ENCODE results near the gene KDM5A. TPM values are rescaled to one million over a fixed set of nuclear protein-coding genes. Genes with fewer than 3 reads are reported as not detected.

KDM5A gene
- total RNA-seq, 4 donors from 2014 or later = 18.1 to 43.5 (median 25.5) TPM

DNA sequence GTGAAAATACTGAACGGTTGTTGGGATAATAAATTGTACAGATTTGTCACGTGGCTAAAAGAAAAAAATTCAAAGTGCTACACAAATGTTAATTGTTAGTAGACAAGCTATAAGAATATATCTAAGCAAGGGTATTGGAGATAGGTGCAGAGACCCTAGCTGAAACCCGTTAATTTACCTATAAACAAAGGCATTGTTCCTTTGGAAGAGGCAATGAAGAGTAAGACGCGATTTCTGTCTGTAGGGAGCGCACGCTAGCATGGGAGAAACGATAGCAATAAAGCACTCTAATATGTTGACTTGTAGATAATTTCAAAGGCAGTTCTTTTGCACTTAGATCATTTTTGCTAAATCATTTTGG is 12.9 kb upstream of the KDM5A start:
- TF ChIP-seq, protein P1, sequence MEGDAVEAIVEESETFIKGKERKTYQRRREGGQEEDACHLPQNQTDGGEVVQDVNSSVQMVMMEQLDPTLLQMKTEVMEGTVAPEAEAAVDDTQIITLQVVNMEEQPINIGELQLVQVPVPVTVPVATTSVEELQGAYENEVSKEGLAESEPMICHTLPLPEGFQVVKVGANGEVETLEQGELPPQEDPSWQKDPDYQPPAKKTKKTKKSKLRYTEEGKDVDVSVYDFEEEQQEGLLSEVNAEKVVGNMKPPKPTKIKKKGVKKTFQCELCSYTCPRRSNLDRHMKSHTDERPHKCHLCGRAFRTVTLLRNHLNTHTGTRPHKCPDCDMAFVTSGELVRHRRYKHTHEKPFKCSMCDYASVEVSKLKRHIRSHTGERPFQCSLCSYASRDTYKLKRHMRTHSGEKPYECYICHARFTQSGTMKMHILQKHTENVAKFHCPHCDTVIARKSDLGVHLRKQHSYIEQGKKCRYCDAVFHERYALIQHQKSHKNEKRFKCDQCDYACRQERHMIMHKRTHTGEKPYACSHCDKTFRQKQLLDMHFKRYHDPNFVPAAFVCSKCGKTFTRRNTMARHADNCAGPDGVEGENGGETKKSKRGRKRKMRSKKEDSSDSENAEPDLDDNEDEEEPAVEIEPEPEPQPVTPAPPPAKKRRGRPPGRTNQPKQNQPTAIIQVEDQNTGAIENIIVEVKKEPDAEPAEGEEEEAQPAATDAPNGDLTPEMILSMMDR (IDR thresholded peaks at IDR 0.05 in 4 of 5, conservative IDR thresholded peaks at IDR 0.05 in 1 of 5) = no peak
- TF ChIP-seq POLR2A (IDR thresholded peaks at IDR 0.05) = no peak
- ATAC-seq (no peak), DNase-seq (no peak)
- Histone ChIP-seq H3K4me1 (peaks cover 19% of the 10 kb centered on the region in 2 donors), H3K27me3 (no peaks in the 10 kb centered on the region), H3K9me3 (no peaks in the 10 kb centered on the region), H3K36me3 (peaks cover 0 to 3% of the 10 kb centered on the region in 2 donors), H3K27ac (peak overlapping the region; percentile 81 to 87 (median 82)), H3K4me3 (peak overlapping the region; percentile 70 to 80 (median 72))
- intact Hi-C loops (cut with DNase I; ENCODE audit: low total_unique reads) = loop anchor here (5.0 kb wide), 1 partner anchor 350 kb away; the partner anchor contains the start of gene WNK1
- in situ Hi-C loops (cut with MboI; ENCODE audit: low sequenced_read_pairs in 4 of 4) = no loop called here

DNA sequence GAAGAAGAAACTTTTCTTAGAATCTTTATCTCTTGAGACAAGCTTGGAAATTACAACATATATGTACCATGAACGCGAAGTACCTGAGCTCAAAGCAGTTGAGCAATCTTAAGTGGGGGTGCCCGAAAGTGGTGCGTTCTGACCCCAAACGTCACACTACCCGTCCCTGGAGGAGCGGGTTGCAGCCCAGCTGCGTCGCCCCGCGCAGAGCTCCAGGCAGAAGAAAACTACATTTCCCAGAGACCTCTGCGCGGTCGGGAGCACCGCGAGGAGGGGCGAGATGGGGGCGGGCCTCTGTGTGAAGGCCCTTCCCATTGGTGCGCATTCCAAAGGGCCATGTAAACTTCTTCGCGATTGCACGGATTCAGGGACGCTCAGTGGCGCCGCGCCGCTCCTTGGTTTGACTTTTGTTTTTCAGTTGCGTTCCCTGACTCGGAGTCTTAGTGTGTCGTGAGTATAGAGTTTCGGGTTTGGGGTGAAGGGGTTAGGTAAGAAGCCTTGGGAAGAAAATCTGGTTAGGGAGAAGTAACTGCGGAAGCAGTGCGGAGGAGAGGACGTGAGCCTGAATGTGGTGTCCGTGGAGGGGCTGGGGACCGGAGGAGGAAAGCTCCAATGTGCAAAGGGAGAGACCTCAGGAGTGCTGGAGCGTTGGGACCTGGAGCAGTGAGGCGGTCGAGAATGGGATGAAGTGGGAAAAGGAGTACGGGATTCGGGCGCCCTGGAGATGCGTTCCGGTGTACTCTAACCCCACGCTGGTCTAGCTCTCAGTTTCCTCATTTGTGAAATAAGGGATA is 12.3 kb upstream of the KDM5A start, which contains the start of gene CCDC77:
Gene CCDC77 (plus strand): TSS at position 410 of the 794 bp plus-strand sequence. CDS start 7,740 bp downstream, outside the sequence.
- Histone ChIP-seq H3K4me3 (peak within 1 kb of the TSS; percentile 70 to 80 (median 72)), H3K9me3 (no peaks in the 10 kb centered on the region), H3K4me1 (peaks cover 16 to 19% of the 10 kb centered on the region in 2 donors), H3K27ac (peak within 1 kb of the TSS; percentile 81 to 87 (median 82)), H3K36me3 (peaks cover 0 to 3% of the 10 kb centered on the region in 2 donors), H3K27me3 (no peaks in the 10 kb centered on the region)
- ATAC-seq (peak; percentile 99), DNase-seq (peak; percentile 88 to 92)
- in situ Hi-C loops (cut with MboI; ENCODE audit: low sequenced_read_pairs in 4 of 4) (no loop called here), intact Hi-C loops (cut with DNase I; ENCODE audit: low total_unique reads) (loop anchor here (1.0 to 5.0 kb wide), 2 partner anchors 12 to 351 kb away; partner anchors contain the start of genes KDM5A and WNK1)
- peak; percentile 20 to 63 for TF ChIP-seq POLR2A (IDR thresholded peaks at IDR 0.05)
- TF ChIP-seq, protein P1 (IDR thresholded peaks at IDR 0.05 in 4 of 5, conservative IDR thresholded peaks at IDR 0.05 in 1 of 5) = peak in 2 of 5 experiments; percentile 29 to 30

DNA sequence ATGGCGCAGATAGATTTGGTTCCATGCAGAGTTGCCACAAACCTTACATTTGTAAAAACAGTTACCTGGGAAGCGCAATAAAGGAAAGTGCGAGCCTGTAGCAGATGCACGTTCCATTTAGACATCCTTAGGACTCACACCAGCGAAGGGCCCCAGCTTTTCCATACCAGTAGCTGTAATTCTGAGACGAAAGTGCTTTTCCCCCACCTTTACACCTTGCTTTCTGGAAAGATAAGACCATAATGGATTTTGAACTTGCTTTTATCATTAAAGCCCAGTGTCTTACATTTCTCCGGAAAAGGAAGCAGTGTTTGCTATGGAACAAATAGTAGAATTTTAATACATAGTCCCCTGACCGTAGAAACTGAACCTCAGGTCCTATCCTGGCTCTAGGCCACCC is 11.7 kb upstream of the KDM5A start:
- Histone ChIP-seq H3K4me3 (peak overlapping the region; percentile 70 to 80 (median 72)), H3K27me3 (no peaks in the 10 kb centered on the region), H3K9me3 (no peaks in the 10 kb centered on the region), H3K27ac (peak overlapping the region; percentile 81 to 87 (median 82)), H3K4me1 (peaks cover 16 to 19% of the 10 kb centered on the region in 2 donors), H3K36me3 (no peaks in the 10 kb centered on the region)
- intact Hi-C loops (cut with DNase I; ENCODE audit: low total_unique reads) (loop anchor here (1.0 to 5.0 kb wide), 2 partner anchors 12 to 351 kb away; partner anchors contain the start of genes KDM5A and WNK1), in situ Hi-C loops (cut with MboI; ENCODE audit: low sequenced_read_pairs in 4 of 4) (no loop called here)
- DNase-seq (no peak), ATAC-seq (no peak)
- TF ChIP-seq POLR2A (IDR thresholded peaks at IDR 0.05) = no peak
- TF ChIP-seq, protein P1 (IDR thresholded peaks at IDR 0.05 in 4 of 5, conservative IDR thresholded peaks at IDR 0.05 in 1 of 5) = no peak

DNA sequence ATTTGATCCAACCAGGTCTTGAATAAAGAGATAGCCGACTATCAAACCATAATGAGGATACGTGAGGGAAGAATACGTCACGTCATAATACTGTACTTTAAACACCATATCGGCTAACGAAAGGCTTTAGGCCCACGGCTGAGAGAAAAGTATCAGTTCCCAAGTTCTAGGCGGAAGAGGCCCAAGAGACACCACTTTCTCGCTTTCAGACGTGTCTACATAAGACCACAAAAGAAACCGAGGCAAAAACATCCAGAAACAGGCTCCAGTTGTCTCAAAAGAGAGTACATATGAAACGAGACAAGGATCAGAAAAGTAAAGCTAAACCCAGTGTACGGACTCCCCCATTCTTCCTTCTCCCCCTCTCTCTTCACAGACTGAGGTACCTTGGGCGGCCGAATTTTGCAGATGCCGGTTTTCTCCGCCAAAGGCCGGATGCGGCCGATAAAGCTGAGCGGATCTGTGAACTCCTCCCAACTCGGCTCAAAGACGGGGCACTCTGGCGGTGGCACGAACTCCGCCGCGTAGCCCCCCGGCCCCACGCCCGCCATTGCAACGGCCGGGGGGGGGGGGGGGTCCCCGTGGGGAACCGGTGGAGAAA is 479 bp downstream of the KDM5A start:
- no peaks in the 10 kb centered on the region for H3K9me3 ChIP-seq
- DNase-seq (no peak), ATAC-seq (peak; percentile 26 to 27)
- peaks cover 37 to 39% of the 10 kb centered on the region in 2 donors for H3K4me1 ChIP-seq
- peak overlapping the region; percentile 91 to 95 (median 94) for H3K27ac ChIP-seq
- H3K4me3 ChIP-seq = peak overlapping the region; percentile 89 to 98 (median 92)
- in situ Hi-C loops (cut with MboI; ENCODE audit: low sequenced_read_pairs in 4 of 4) (no loop called here), intact Hi-C loops (cut with DNase I; ENCODE audit: low total_unique reads) (loop anchor here (1.0 kb wide), 1 partner anchor 13 kb away; the partner anchor contains the start of gene CCDC77)
- TF ChIP-seq, protein P1 (IDR thresholded peaks at IDR 0.05 in 4 of 5, conservative IDR thresholded peaks at IDR 0.05 in 1 of 5) = no peak
- TF ChIP-seq POLR2A (IDR thresholded peaks at IDR 0.05) = no peak
- H3K36me3 ChIP-seq = peaks cover 0 to 11% of the 10 kb centered on the region in 2 donors
- no peaks in the 10 kb centered on the region for H3K27me3 ChIP-seq
